ENCODE data around the gene CCDC187. TPM values are rescaled to one million over a fixed set of nuclear protein-coding genes. Genes with fewer than 3 reads are reported as not detected.

CCDC187 gene
- total RNA-seq, 1 experiment from 2014 or later, result not detected

- intact Hi-C loops (cut with micrococcal nuclease; ENCODE audit: unreplicated experiment), result no loop called here
Observed at GRCh38 chr9:136345281-136346156, 41.6 kb upstream of the CCDC187 start.

GRCh38 chr9:136344544-136345280 is 40.8 kb upstream of the CCDC187 start:
- CTCF ChIA-PET, result no interaction called here
- no TSS peak for BruUV-seq (replicated peaks)
- H3K9me3 ChIP-seq (ENCODE audit: low read depth, low read length, poor library complexity, severe bottlenecking), result no peaks in the 10 kb centered on the region
- H3K4me1 ChIP-seq (ENCODE audit: insufficient read depth, low read length, poor library complexity, severe bottlenecking), result peaks cover 12% of the 10 kb centered on the region
- H3K27ac ChIP-seq (ENCODE audit: low read depth, low read length, poor library complexity, severe bottlenecking), result no peak overlapping the region
- H3K4me3 ChIP-seq (ENCODE audit: low read depth, low read length, poor library complexity, severe bottlenecking), result no peak overlapping the region
- no peak for DNase-seq (ENCODE audit: low spot score)
- POLR2A ChIA-PET (ENCODE audit: low non-redundant PET), result no interaction called here
- no peaks in the 10 kb centered on the region for H3K27me3 ChIP-seq (replicated peaks; ENCODE audit: insufficient read depth, low read depth, low read length, poor library complexity)
- intact Hi-C loops (cut with micrococcal nuclease; ENCODE audit: unreplicated experiment), result no loop called here
- TF ChIP-seq CTCF (conservative IDR thresholded peaks at IDR 0.05; ENCODE audit: low read depth, low read length) (no peak), EZH2 (IDR thresholded peaks at IDR 0.05; ENCODE audit: borderline replicate concordance, low read depth, low read length, poor library complexity, severe bottlenecking) (no peak)
- H3K36me3 ChIP-seq (ENCODE audit: insufficient read depth, low read length, poor library complexity, severe bottlenecking), result no peaks in the 10 kb centered on the region

More at GRCh38 chr9:136345281-136346156, 41.6 kb upstream of the CCDC187 start:
- no peak for DNase-seq (ENCODE audit: low spot score)
- Histone ChIP-seq H3K4me3 (ENCODE audit: low read depth, low read length, poor library complexity, severe bottlenecking) (no peak overlapping the region), H3K36me3 (ENCODE audit: insufficient read depth, low read length, poor library complexity, severe bottlenecking) (no peaks in the 10 kb centered on the region), H3K27me3 (replicated peaks; ENCODE audit: insufficient read depth, low read depth, low read length, poor library complexity) (no peaks in the 10 kb centered on the region), H3K9me3 (ENCODE audit: low read depth, low read length, poor library complexity, severe bottlenecking) (no peaks in the 10 kb centered on the region), H3K27ac (ENCODE audit: low read depth, low read length, poor library complexity, severe bottlenecking) (no peak overlapping the region), H3K4me1 (ENCODE audit: insufficient read depth, low read length, poor library complexity, severe bottlenecking) (peaks cover 12% of the 10 kb centered on the region)
- ChIA-PET CTCF (no interaction called here), POLR2A (ENCODE audit: low non-redundant PET) (no interaction called here)
- TF ChIP-seq EZH2 (IDR thresholded peaks at IDR 0.05; ENCODE audit: borderline replicate concordance, low read depth, low read length, poor library complexity, severe bottlenecking) (no peak), CTCF (conservative IDR thresholded peaks at IDR 0.05; ENCODE audit: low read depth, low read length) (no peak)
- BruUV-seq (replicated peaks), result no TSS peak

GRCh38 chr9:136343884-136344269 is 40.0 kb upstream of the CCDC187 start:
- DNase-seq (ENCODE audit: low spot score), result no peak
- no TSS peak for BruUV-seq (replicated peaks)
- no peak for TF ChIP-seq CTCF (conservative IDR thresholded peaks at IDR 0.05; ENCODE audit: low read depth, low read length)
- TF ChIP-seq EZH2 (IDR thresholded peaks at IDR 0.05; ENCODE audit: borderline replicate concordance, low read depth, low read length, poor library complexity, severe bottlenecking), result no peak
- no peaks in the 10 kb centered on the region for H3K9me3 ChIP-seq (ENCODE audit: low read depth, low read length, poor library complexity, severe bottlenecking)
- peaks cover 12% of the 10 kb centered on the region for H3K4me1 ChIP-seq (ENCODE audit: insufficient read depth, low read length, poor library complexity, severe bottlenecking)
- H3K36me3 ChIP-seq (ENCODE audit: insufficient read depth, low read length, poor library complexity, severe bottlenecking), result no peaks in the 10 kb centered on the region
- ChIA-PET POLR2A (ENCODE audit: low non-redundant PET) (no interaction called here), CTCF (no interaction called here)
- intact Hi-C loops (cut with micrococcal nuclease; ENCODE audit: unreplicated experiment), result no loop called here
- no peak overlapping the region for H3K27ac ChIP-seq (ENCODE audit: low read depth, low read length, poor library complexity, severe bottlenecking)
- no peaks in the 10 kb centered on the region for H3K27me3 ChIP-seq (replicated peaks; ENCODE audit: insufficient read depth, low read depth, low read length, poor library complexity)
- H3K4me3 ChIP-seq (ENCODE audit: low read depth, low read length, poor library complexity, severe bottlenecking), result no peak overlapping the region
